HEK293T (cell line): Measurements from ENCODE around the gene CDCA5.

ENCODE experiments used
- CTCF ChIA-PET: fragments of 350-600 bp; formaldehyde crosslinking; extraction: SDS; loops from one replicate; lab custom pipeline; 2021; ENCODE audit warnings: antibody characterized with exemption, inconsistent platforms; lab: Yijun Ruan, JAX
- POLR2A ChIA-PET: fragments of 350-600 bp; formaldehyde crosslinking; extraction: SDS; loops from one replicate; lab custom pipeline; 2020; ENCODE audit warnings: antibody characterized with exemption, inconsistent platforms; lab: Yijun Ruan, JAX
- DNase-seq: peaks from one replicate; pipeline ENCODE4 v3.0.0; 2012; ENCODE audit warnings: mixed read lengths; ENCODE audit errors: extremely low spot score
- ARNT ChIP-seq: fragments of 450-650 bp; IDR thresholded peaks from 2 replicates; pipeline ENCODE4 v1.6.1; 2017; ENCODE audit warnings: mild to moderate bottlenecking
- BHLHE40 ChIP-seq: fragments of 450-650 bp; IDR thresholded peaks from 2 replicates; pipeline ENCODE4 v1.6.1; 2016; ENCODE audit warnings: mild to moderate bottlenecking, moderate library complexity, borderline replicate concordance
- CTBP1 ChIP-seq: fragments of 450-650 bp; IDR thresholded peaks from 2 replicates; pipeline ENCODE4 v1.6.1; 2016; ENCODE audit warnings: borderline replicate concordance
- ELF4 ChIP-seq: fragments of 450-650 bp; IDR thresholded peaks from 2 replicates; pipeline ENCODE4 v1.6.1; 2017; ENCODE audit warnings: antibody characterized with exemption
- FOXA1 ChIP-seq: fragments of 450-650 bp; IDR thresholded peaks from 2 replicates; pipeline ENCODE4 v1.6.1; 2016; ENCODE audit warnings: mild to moderate bottlenecking
- FOXK2 ChIP-seq: fragments of 450-650 bp; IDR thresholded peaks from 2 replicates; pipeline ENCODE4 v1.6.1; 2016; ENCODE audit warnings: mild to moderate bottlenecking
- FOXM1 ChIP-seq: fragments of 450-650 bp; IDR thresholded peaks from 2 replicates; pipeline ENCODE4 v1.6.1; 2017; ENCODE audit warnings: mild to moderate bottlenecking, borderline replicate concordance
- HDGF ChIP-seq: fragments of 450-650 bp; IDR thresholded peaks from 2 replicates; pipeline ENCODE4 v1.6.1; 2017; ENCODE audit warnings: antibody characterized with exemption, borderline replicate concordance
- L3MBTL2 ChIP-seq: fragments of 450-650 bp; conservative IDR thresholded peaks from 2 replicates; pipeline ENCODE4 v1.6.1; 2016; ENCODE audit warnings: mild to moderate bottlenecking
- LEF1 ChIP-seq: fragments of 450-650 bp; IDR thresholded peaks from 2 replicates; pipeline ENCODE4 v1.6.1; 2017; ENCODE audit warnings: mild to moderate bottlenecking, borderline replicate concordance
- NFRKB ChIP-seq: fragments of 450-650 bp; IDR thresholded peaks from 2 replicates; pipeline ENCODE4 v1.6.1; 2016; ENCODE audit warnings: mild to moderate bottlenecking, moderate library complexity
- PKNOX1 ChIP-seq: fragments of 450-650 bp; IDR thresholded peaks from 2 replicates; pipeline ENCODE4 v1.6.1; 2016
- SP1 ChIP-seq: fragments of 450-650 bp; IDR thresholded peaks from 2 replicates; pipeline ENCODE4 v1.6.1; 2017
- SUZ12 ChIP-seq: fragments of 450-650 bp; IDR thresholded peaks from 2 replicates; pipeline ENCODE4 v1.6.1; 2016; ENCODE audit warnings: mild to moderate bottlenecking
- TARDBP ChIP-seq: fragments of 450-650 bp; IDR thresholded peaks from 2 replicates; pipeline ENCODE4 v1.6.1; 2016
- ZNF384 ChIP-seq: fragments of 450-650 bp; IDR thresholded peaks from 2 replicates; pipeline ENCODE4 v1.6.1; 2016

The CDCA5 gene

GRCh38 chr11:65065851-65066250 lies 18.0 kb downstream of the CDCA5 start:
- POLR2A ChIA-PET: interaction anchor here (0.5 kb wide), 1 partner anchor 193 kb away, joined by 3 read pairs; no protein-coding TSS in a partner anchor
- DNase-seq: no peak
- CTCF ChIA-PET: no interaction called here
- TF ChIP-seq TARDBP (no peak), SP1 (no peak), PKNOX1 (no peak), SUZ12 (no peak), CTBP1 (no peak), NFRKB (no peak), HDGF (no peak), ELF4 (no peak), FOXA1 (no peak), ZNF384 (no peak), BHLHE40 (no peak), LEF1 (no peak), FOXM1 (no peak)

DNA sequence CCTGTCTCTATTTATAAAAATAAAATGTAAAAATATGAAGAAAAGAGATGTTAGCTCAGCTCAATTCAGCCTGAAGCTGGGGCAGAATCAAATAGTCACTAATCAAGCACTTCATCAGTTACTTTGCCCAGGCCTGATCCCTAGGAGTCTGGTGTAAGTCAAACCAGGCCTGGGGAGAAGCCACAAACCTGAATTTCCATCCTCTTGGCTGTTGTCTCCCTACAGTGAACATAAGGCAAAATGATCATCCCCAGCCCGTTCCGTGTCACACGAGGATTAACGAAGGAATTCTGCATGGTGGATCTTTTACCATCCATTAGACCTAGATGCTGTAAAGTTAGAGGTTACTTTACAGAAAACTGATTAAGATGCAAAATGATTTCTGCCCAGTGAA lies 19.0 kb downstream of the CDCA5 start:
- no peak for DNase-seq
- ChIA-PET CTCF (no interaction called here), POLR2A (no interaction called here)
- TF ChIP-seq HDGF: no peak
- no peak for TF ChIP-seq FOXM1
- no peak for TF ChIP-seq LEF1
- TF ChIP-seq TARDBP: no peak
- TF ChIP-seq BHLHE40: no peak
- TF ChIP-seq PKNOX1: no peak
- no peak for TF ChIP-seq ZNF384

DNA sequence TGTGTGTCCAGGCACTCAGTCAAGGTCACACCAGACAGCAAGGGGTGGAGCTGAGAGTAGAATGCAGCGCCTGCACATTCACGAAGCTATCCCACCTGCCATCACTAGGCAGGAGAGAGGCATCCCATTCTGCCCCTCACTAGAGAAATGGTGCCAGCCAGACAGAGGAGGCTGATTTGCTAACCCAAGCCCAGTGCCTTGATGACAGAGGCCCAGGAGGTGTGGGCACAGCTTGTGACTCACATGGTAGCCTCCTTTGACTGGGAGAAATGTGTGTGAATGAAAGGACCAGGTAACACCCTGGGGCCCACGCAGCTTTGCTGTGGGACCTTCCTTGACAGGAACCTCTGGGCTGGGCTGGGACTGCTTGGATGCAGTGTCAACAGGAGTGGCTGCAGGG lies 20.3 kb downstream of the CDCA5 start:
- DNase-seq: no peak
- CTCF ChIA-PET: interaction anchor here (1.3 kb wide), 1 partner anchor 50 kb away, joined by 3 read pairs; no protein-coding TSS in a partner anchor
- TF ChIP-seq PKNOX1 (no peak), HDGF (no peak), TARDBP (no peak), NFRKB (no peak), CTBP1 (no peak), LEF1 (no peak), FOXA1 (no peak)

GRCh38 chr11:65060913-65061408 lies 22.9 kb downstream of the CDCA5 start:
- POLR2A ChIA-PET: no interaction called here
- TF ChIP-seq L3MBTL2 (no peak), ARNT (no peak), FOXA1 (no peak), TARDBP (no peak), CTBP1 (no peak), FOXM1 (no peak), PKNOX1 (no peak), FOXK2 (no peak), SP1 (no peak)
- CTCF ChIA-PET: no interaction called here
- DNase-seq: peak; percentile 38

More for the DNA sequence above, 20.3 kb downstream of the CDCA5 start:
- POLR2A ChIA-PET: interaction anchor here (1.3 kb wide), 2 partner anchors 12 to 33 kb away, joined by 5 read pairs; partner anchors contain the start of gene VPS51

- TF ChIP-seq L3MBTL2 (no peak), SP1 (no peak), ELF4 (no peak), HDGF (no peak), CTBP1 (no peak), SUZ12 (no peak), FOXM1 (no peak)
- POLR2A ChIA-PET: no interaction called here
- CTCF ChIA-PET: no interaction called here
- DNase-seq: no peak
Measured at GRCh38 chr11:65059959-65060824, 23.6 kb downstream of the CDCA5 start.

DNA sequence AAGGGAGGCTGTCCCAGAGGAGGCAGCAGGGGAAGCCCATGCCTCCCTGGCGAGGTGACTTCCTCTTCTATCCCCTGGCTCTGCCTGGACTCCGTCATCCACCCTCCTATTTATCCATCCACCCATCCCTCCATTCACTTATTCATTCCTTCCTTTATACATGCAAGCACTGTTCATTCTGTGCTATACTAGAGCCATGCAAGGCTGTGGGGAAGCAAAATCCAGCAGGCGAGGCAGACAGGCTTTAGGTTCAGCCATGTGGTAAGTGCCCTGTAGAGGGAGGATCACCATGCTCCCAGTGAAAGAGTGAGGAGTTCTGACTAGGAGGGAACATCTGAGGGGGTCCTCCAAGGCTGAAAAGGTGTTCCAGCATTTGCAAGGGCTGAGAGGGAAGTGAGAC lies 24.3 kb downstream of the CDCA5 start:
- POLR2A ChIA-PET: interaction anchor here (2.0 kb wide), 1 partner anchor 18 kb away, joined by 10 read pairs; the partner anchor contains the start of gene SAC3D1

More for the DNA sequence above, 24.3 kb downstream of the CDCA5 start:
- TF ChIP-seq SUZ12: no peak
- TF ChIP-seq ARNT: no peak
- no peak for TF ChIP-seq L3MBTL2
- no peak for TF ChIP-seq PKNOX1
- no peak for TF ChIP-seq NFRKB
- no peak for TF ChIP-seq FOXM1
- no peak for TF ChIP-seq TARDBP
- TF ChIP-seq HDGF: no peak
- TF ChIP-seq CTBP1: no peak
- no peak for TF ChIP-seq FOXK2
- TF ChIP-seq SP1: no peak
- TF ChIP-seq LEF1: no peak
- TF ChIP-seq BHLHE40: no peak
- no peak for TF ChIP-seq ELF4
- no peak for TF ChIP-seq FOXA1
- no peak for TF ChIP-seq ZNF384
- CTCF ChIA-PET: no interaction called here
- no peak for DNase-seq
